K562 (cell line): ENCODE results near the gene OR4A16. TPM values are rescaled to one million over a fixed set of nuclear protein-coding genes. Genes with fewer than 3 reads are reported as not detected.

ENCODE experiments used
- ATAC-seq: fragments of 200-7000 bp; cut with Tn5 transposase; 3 replicates; pipeline ENCODE4 v1.9.1; 2020; ENCODE audit warnings: moderate library complexity
- BruUV-seq: library from RNA; stranded (reverse); fragments of 400-500 nt; replicated peaks from 2 replicates; lab custom pipeline; 2021; lab: Mats Ljungman, UMichigan
- CTCF ChIA-PET: fragments of 300-600 bp; formaldehyde crosslinking; extraction: SDS; loops from one replicate; lab custom pipeline; 2021; ENCODE audit warnings: low intra/inter-chr PET ratio; lab: Yijun Ruan, JAX
- POLR2A ChIA-PET: fragments of 300-600, 350-650 bp; sonication (Branson Sonifier 250); formaldehyde crosslinking; extraction: SDS; loops from one replicate; lab custom pipeline; 2021; ENCODE audit warnings: antibody characterized with exemption, inconsistent platforms; lab: Yijun Ruan, JAX
- DNase-seq, 4 experiments: peaks; one replicate each; pipeline versions ENCODE4 v3.0.0 to v3.0.0-alpha.2; 2011 to 2018; ENCODE audit warnings: low spot score in 3 of 4, mixed read lengths in 3 of 4; ENCODE audit errors: extremely low read depth in 1 of 4
- FAIRE-seq: peaks from 2 replicates; lab custom pipeline; 2011; peaks lifted over from hg19 to GRCh38; lab: Jason Lieb, UNC
- H2AFZ ChIP-seq: 2 replicates; pipeline ENCODE4 v1.6.0; 2011; ENCODE audit warnings: low read depth, low read length, control low read depth, inconsistent platforms
- H3K27ac ChIP-seq: fragments of 200-600 bp; 3 replicates; pipeline ENCODE4 v1.8.0; 2011; ENCODE audit warnings: low read depth, mild to moderate bottlenecking, control low read depth, inconsistent platforms, low read length, moderate library complexity, mixed read lengths; ENCODE audit errors: extremely low read depth
- H3K27me3 ChIP-seq, 2 experiments: fragments of 300-600 bp in 1 of 2; 2 replicates in 1 of 2; 3 replicates in 1 of 2; pipeline versions ENCODE4 v1.6.0 to v1.8.0; 2011; ENCODE audit warnings: inconsistent platforms in 2 of 2, low read length in 2 of 2, mild to moderate bottlenecking in 1 of 2, mixed read lengths in 1 of 2, moderate library complexity in 1 of 2; ENCODE audit not compliant: control insufficient read depth in 2 of 2, insufficient read depth in 2 of 2
- H3K36me3 ChIP-seq: fragments of 300-600 bp; 3 replicates; pipeline ENCODE4 v1.8.0; 2011; ENCODE audit warnings: mild to moderate bottlenecking, low read length, inconsistent platforms; ENCODE audit not compliant: control insufficient read depth, insufficient read depth
- H3K4me1 ChIP-seq, 2 experiments: fragments of 200-600 bp in 1 of 2; replicated peaks in 1 of 2; 2 replicates in 1 of 2; 3 replicates in 1 of 2; pipeline versions ENCODE4 v1.5.1 to v1.8.0; 2011; ENCODE audit warnings: inconsistent platforms in 2 of 2, low read length in 2 of 2, mild to moderate bottlenecking in 1 of 2, mixed read lengths in 1 of 2, moderate library complexity in 1 of 2; ENCODE audit not compliant: control insufficient read depth in 2 of 2, insufficient read depth in 2 of 2
- H3K4me2 ChIP-seq: 2 replicates; pipeline ENCODE4 v1.6.1; 2011; ENCODE audit warnings: low read length, control low read depth, inconsistent platforms, mixed read lengths; ENCODE audit not compliant: insufficient read depth
- H3K4me3 ChIP-seq: fragments of 200-600 bp; sonication (generic), shearing (Covaris generic); 2 replicates; pipeline ENCODE4 v1.5.1; 2016; ENCODE audit warnings: control low read depth, inconsistent platforms
- H3K79me2 ChIP-seq: fragments of 200-600 bp; 3 replicates; pipeline ENCODE4 v1.8.0; 2011; ENCODE audit warnings: low read length, inconsistent platforms; ENCODE audit not compliant: control insufficient read depth, insufficient read depth
- H3K9ac ChIP-seq, 2 experiments: 2 replicates each; pipeline versions ENCODE4 v1.6.0 to v1.6.1; 2011; ENCODE audit warnings: low read depth in 2 of 2, low read length in 2 of 2, control low read depth in 1 of 2, inconsistent platforms in 1 of 2, mild to moderate bottlenecking in 1 of 2, mixed read lengths in 1 of 2; ENCODE audit not compliant: insufficient read depth in 1 of 2
- H3K9me1 ChIP-seq: one replicate; pipeline ENCODE4 v1.6.0; 2011; ENCODE audit warnings: inconsistent platforms, mild to moderate bottlenecking, low read length, moderate library complexity; ENCODE audit not compliant: control insufficient read depth, insufficient read depth
- H3K9me3 ChIP-seq: replicated peaks from 2 replicates; pipeline ENCODE4 v1.5.1; 2011; ENCODE audit warnings: low read depth, low read length, inconsistent platforms; ENCODE audit not compliant: control insufficient read depth, insufficient read depth
- H4K20me1 ChIP-seq: replicated peaks from 2 replicates; pipeline ENCODE4 v1.6.1; 2011; ENCODE audit warnings: low read length, inconsistent platforms, mixed read lengths; ENCODE audit not compliant: control insufficient read depth, insufficient read depth
- BCL6 ChIP-seq: fragments of 250-450 bp; sonication (Bioruptor Pico); IDR thresholded peaks from 2 replicates; pipeline ENCODE4 v1.4.0; 2020
- HCFC1 ChIP-seq: IDR thresholded peaks from 2 replicates; pipeline ENCODE4 v1.6.1; 2012; ENCODE audit warnings: low read depth, low read length, improper control_type of control experiment
- NCOA2 ChIP-seq, 2 experiments: fragments of 450-650 bp; IDR thresholded peaks; 2 replicates each; pipeline ENCODE4 v1.6.1; 2018; ENCODE audit warnings: mild to moderate bottlenecking in 2 of 2, moderate library complexity in 1 of 2; ENCODE audit not compliant: partially characterized antibody in 2 of 2
- SETDB1 ChIP-seq: IDR thresholded peaks from one replicate; pipeline ENCODE4 v1.6.1; 2012; ENCODE audit warnings: low read length, control low read depth, inconsistent platforms
- ZKSCAN8 ChIP-seq: fragments of 200-800 bp; sonication (Bioruptor generic); IDR thresholded peaks from 2 replicates; pipeline ENCODE4 v1.6.1; 2016; ENCODE audit warnings: missing genetic modification characterization, missing compliant biosample characterization
- ZNF165 ChIP-seq: fragments of 250-450 bp; sonication (Bioruptor Pico); IDR thresholded peaks from 2 replicates; pipeline ENCODE4 v1.4.0; 2020; ENCODE audit warnings: borderline replicate concordance
- ZNF707 ChIP-seq: fragments of 250-450 bp; sonication (Bioruptor Pico); conservative IDR thresholded peaks from 2 replicates; pipeline ENCODE4 v1.8.0; 2022; ENCODE audit warnings: inconsistent platforms, mild to moderate bottlenecking, moderate library complexity
- WGBS: fragments of 100-300 bp; shearing (Covaris generic); methylation state at CpG from one replicate; pipeline ENCODE4 v1.1.6; 2016; ENCODE audit warnings: low coverage, mixed read lengths; ENCODE audit not compliant: insufficient coverage; ENCODE audit errors: missing lambda C conversion rate; 5-methylcytosine and 5-hydroxymethylcytosine counted together
- in situ Hi-C: fragments of 300-500 bp; cut with MboI; formaldehyde crosslinking; loops from 4 replicates; pipeline ENCODE4 v1.15.0; 2018; ENCODE audit warnings: inconsistent platforms, mixed read lengths
- intact Hi-C: fragments of 100-400 bp; cut with micrococcal nuclease; formaldehyde crosslinking; loops from 2 replicates; pipeline ENCODE4 v1.14.2; 2022
- polyA plus RNA-seq, 8 experiments: library from polyadenylated mRNA; depleted of rRNA in 4 of 8; stranded (reverse) in 5 of 8; unstranded in 3 of 8; fragments of >200 nt; fragmentation: Nextera tagmentation in 2 of 8; fragmentation: Illumina TruSeq in 1 of 8; extraction: Ambion mirVana in 2 of 8; extraction: Trizol in 1 of 8; gene quantifications; 2 replicates each; pipeline versions ENCODE4 v1.2.1 to v1.2.3, GENCODE V29; 2011 to 2014; ENCODE audit warnings: inconsistent platforms in 1 of 8, missing spikeins in 1 of 8
- total RNA-seq, 7 experiments: library from RNA; depleted of rRNA in 6 of 7; stranded (reverse); fragments of >200 nt in 6 of 7; fragmentation: Illumina TruSeq in 2 of 7; extraction: Trizol in 2 of 7; gene quantifications; 2 replicates each; pipeline versions ENCODE4 v1.2.1 to v1.2.3, GENCODE V29; 2011 to 2021; ENCODE audit warnings: low replicate concordance in 1 of 7
- TF ChIP-seq, protein P1 (sequence below): fragments of 250-450 bp; sonication (Bioruptor Pico); IDR thresholded peaks from 2 replicates; pipeline ENCODE4 v1.4.0; 2020; ENCODE audit warnings: mild to moderate bottlenecking, moderate library complexity, borderline replicate concordance
- TF ChIP-seq, protein P2 (sequence below): fragments of 250-450 bp; sonication (Bioruptor Pico); IDR thresholded peaks from 2 replicates; pipeline ENCODE4 v1.8.0; 2021; ENCODE audit warnings: mild to moderate bottlenecking, moderate library complexity
- TF ChIP-seq, protein P3 (sequence below), 2 experiments: fragments of 450-650 bp in 1 of 2; sonication (generic) in 1 of 2; formaldehyde crosslinking in 1 of 2; IDR thresholded peaks; 2 replicates each; pipeline versions ENCODE4 v1.7.1 to v1.9.0; 2016 to 2022; ENCODE audit warnings: inconsistent platforms in 1 of 2, mild to moderate bottlenecking in 1 of 2, missing genetic modification reagents in 1 of 2

OR4A16 gene
- total and polyA plus RNA-seq, 9 of the 15 experiments (the other 6 are each of a cell fraction or from before 2014, with no cell fraction given) = not detected

DNA sequence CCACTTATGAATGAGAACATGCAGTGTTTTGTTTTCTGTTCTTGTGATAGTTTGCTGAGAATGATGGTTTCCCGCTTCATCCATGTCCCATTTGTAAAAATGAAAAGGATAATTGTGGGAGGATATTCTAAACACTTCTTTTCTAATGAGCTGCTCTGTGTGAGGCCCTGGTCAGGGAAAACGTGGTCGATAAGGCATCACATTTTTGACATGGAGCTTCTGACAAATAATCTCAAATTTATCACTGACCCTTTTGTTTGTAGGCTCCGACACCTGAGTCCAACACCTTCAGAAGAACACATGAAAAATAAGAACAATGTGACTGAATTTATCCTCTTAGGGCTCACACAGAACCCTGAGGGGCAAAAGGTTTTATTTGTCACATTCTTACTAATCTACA lies 24.7 kb downstream of the OR4A16 start, which contains the start of gene OR4A15:
Gene OR4A15 (plus strand): TSS at position 301 of the 400 bp plus-strand sequence. CDS start 0 bp downstream, at position 301.
- intact Hi-C loops (no loop called here), in situ Hi-C loops (no loop called here)
- no peak within 1 kb of the TSS for H3K9ac ChIP-seq
- H3K79me2 ChIP-seq = no peaks in the 10 kb centered on the region
- no TSS peak for BruUV-seq
- 0% methylated on average over 4 of the region's 4 CpGs for WGBS
- no peak within 1 kb of the TSS for H3K27ac ChIP-seq
- H3K9me1 ChIP-seq = no peaks in the 10 kb centered on the region
- H3K4me3 ChIP-seq = no peak within 1 kb of the TSS
- H3K4me2 ChIP-seq = no peak within 1 kb of the TSS
- no peak for ATAC-seq
- H3K27me3 ChIP-seq = no peaks in the 10 kb centered on the region
- CTCF ChIA-PET = no interaction called here
- DNase-seq = no peak
- POLR2A ChIA-PET = no interaction called here
- H3K36me3 ChIP-seq = no peaks in the 10 kb centered on the region
- no peaks in the 10 kb centered on the region for H4K20me1 ChIP-seq
- no peak for FAIRE-seq
- H3K4me1 ChIP-seq = no peaks in the 10 kb centered on the region
- H2AFZ ChIP-seq = no peak within 1 kb of the TSS
- H3K9me3 ChIP-seq = no peaks in the 10 kb centered on the region
- TF ChIP-seq BCL6 (CRISPR knock-in tag) = no peak
- TF ChIP-seq, protein P1, sequence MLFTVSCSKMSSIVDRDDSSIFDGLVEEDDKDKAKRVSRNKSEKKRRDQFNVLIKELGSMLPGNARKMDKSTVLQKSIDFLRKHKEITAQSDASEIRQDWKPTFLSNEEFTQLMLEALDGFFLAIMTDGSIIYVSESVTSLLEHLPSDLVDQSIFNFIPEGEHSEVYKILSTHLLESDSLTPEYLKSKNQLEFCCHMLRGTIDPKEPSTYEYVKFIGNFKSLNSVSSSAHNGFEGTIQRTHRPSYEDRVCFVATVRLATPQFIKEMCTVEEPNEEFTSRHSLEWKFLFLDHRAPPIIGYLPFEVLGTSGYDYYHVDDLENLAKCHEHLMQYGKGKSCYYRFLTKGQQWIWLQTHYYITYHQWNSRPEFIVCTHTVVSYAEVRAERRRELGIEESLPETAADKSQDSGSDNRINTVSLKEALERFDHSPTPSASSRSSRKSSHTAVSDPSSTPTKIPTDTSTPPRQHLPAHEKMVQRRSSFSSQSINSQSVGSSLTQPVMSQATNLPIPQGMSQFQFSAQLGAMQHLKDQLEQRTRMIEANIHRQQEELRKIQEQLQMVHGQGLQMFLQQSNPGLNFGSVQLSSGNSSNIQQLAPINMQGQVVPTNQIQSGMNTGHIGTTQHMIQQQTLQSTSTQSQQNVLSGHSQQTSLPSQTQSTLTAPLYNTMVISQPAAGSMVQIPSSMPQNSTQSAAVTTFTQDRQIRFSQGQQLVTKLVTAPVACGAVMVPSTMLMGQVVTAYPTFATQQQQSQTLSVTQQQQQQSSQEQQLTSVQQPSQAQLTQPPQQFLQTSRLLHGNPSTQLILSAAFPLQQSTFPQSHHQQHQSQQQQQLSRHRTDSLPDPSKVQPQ (CRISPR knock-in tag) = no peak
- no peak for TF ChIP-seq NCOA2 (IDR thresholded peaks at IDR 0.05; ENCODE audit: partially characterized antibody in 2 of 2)
- no peak for TF ChIP-seq ZNF165 (CRISPR knock-in tag)
- TF ChIP-seq, protein P2, sequence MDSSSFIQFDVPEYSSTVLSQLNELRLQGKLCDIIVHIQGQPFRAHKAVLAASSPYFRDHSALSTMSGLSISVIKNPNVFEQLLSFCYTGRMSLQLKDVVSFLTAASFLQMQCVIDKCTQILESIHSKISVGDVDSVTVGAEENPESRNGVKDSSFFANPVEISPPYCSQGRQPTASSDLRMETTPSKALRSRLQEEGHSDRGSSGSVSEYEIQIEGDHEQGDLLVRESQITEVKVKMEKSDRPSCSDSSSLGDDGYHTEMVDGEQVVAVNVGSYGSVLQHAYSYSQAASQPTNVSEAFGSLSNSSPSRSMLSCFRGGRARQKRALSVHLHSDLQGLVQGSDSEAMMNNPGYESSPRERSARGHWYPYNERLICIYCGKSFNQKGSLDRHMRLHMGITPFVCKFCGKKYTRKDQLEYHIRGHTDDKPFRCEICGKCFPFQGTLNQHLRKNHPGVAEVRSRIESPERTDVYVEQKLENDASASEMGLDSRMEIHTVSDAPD (CRISPR knock-in tag) = no peak
- no peak for TF ChIP-seq SETDB1
- no peak for TF ChIP-seq ZNF707 (CRISPR knock-in tag)
- no peak for TF ChIP-seq HCFC1
- TF ChIP-seq ZKSCAN8 (CRISPR knock-in tag) = no peak
- TF ChIP-seq, protein P3, sequence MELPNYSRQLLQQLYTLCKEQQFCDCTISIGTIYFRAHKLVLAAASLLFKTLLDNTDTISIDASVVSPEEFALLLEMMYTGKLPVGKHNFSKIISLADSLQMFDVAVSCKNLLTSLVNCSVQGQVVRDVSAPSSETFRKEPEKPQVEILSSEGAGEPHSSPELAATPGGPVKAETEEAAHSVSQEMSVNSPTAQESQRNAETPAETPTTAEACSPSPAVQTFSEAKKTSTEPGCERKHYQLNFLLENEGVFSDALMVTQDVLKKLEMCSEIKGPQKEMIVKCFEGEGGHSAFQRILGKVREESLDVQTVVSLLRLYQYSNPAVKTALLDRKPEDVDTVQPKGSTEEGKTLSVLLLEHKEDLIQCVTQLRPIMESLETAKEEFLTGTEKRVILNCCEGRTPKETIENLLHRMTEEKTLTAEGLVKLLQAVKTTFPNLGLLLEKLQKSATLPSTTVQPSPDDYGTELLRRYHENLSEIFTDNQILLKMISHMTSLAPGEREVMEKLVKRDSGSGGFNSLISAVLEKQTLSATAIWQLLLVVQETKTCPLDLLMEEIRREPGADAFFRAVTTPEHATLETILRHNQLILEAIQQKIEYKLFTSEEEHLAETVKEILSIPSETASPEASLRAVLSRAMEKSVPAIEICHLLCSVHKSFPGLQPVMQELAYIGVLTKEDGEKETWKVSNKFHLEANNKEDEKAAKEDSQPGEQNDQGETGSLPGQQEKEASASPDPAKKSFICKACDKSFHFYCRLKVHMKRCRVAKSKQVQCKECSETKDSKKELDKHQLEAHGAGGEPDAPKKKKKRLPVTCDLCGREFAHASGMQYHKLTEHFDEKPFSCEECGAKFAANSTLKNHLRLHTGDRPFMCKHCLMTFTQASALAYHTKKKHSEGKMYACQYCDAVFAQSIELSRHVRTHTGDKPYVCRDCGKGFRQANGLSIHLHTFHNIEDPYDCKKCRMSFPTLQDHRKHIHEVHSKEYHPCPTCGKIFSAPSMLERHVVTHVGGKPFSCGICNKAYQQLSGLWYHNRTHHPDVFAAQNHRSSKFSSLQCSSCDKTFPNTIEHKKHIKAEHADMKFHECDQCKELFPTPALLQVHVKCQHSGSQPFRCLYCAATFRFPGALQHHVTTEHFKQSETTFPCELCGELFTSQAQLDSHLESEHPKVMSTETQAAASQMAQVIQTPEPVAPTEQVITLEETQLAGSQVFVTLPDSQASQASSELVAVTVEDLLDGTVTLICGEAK (IDR thresholded peaks at IDR 0.05) = no peak
- TF ChIP-seq, protein P3 (CRISPR knock-in tag; IDR thresholded peaks at IDR 0.05) = no peak
